Activated B cell treated with CpG ODN at 0.5 μM for 24 hours (primary cell): ENCODE results near the gene MED8. TPM values are rescaled to one million over a fixed set of nuclear protein-coding genes. Genes with fewer than 3 reads are reported as not detected.
"Not testable (repeated sequence)": the region's sequence is repeated elsewhere in the genome, so short reads cannot be mapped to it uniquely, and the experiment has no call there.

Experiments used
- ATAC-seq: fragments of 200-7000 bp; cut with Tn5 transposase; one replicate; pipeline ENCODE4 v1.10.0; 2021; ENCODE audit warnings: low read depth, mild to moderate bottlenecking, moderate library complexity
- CTCF ChIA-PET: fragments of 350-600 bp; sonication (Branson Sonifier 250); formaldehyde crosslinking; loops from one replicate; lab custom pipeline; 2021; ENCODE audit warnings: antibody characterized with exemption; lab: Charles Lee
- POLR2A ChIA-PET: fragments of 350-600 bp; sonication (Branson Sonifier 250); formaldehyde crosslinking; loops from one replicate; lab custom pipeline; 2021; ENCODE audit warnings: antibody characterized with exemption; lab: Charles Lee
- DNase-seq: peaks from one replicate; pipeline ENCODE4 v3.0.0; 2022
- H3K27ac Mint-ChIP-seq: one replicate; pipeline ENCODE4 v1.8.0; 2020; ENCODE audit warnings: mixed read lengths
- H3K27me3 Mint-ChIP-seq: one replicate; pipeline ENCODE4 v1.8.0; 2021; ENCODE audit warnings: mixed read lengths
- H3K36me3 Mint-ChIP-seq: one replicate; pipeline ENCODE4 v1.8.0; 2021; ENCODE audit warnings: low read depth, mixed read lengths
- H3K4me1 Mint-ChIP-seq: one replicate; pipeline ENCODE4 v1.8.0; 2021; ENCODE audit warnings: mixed read lengths
- H3K4me3 Mint-ChIP-seq: one replicate; pipeline ENCODE4 v1.8.0; 2020; ENCODE audit warnings: mild to moderate bottlenecking, mixed read lengths
- H3K9me3 Mint-ChIP-seq: one replicate; pipeline ENCODE4 v1.8.0; 2020; ENCODE audit warnings: mixed read lengths
- intact Hi-C: fragments of 100-400 bp; cut with micrococcal nuclease; formaldehyde crosslinking; loops from one replicate; pipeline ENCODE4 v1.15.1; 2024
- total RNA-seq: library from RNA; stranded (reverse); gene quantifications from 2 replicates; pipeline ENCODE4 v1.2.3, GENCODE V29; 2022
- TF ChIP-seq, protein P1 (sequence below): fragments of 200-600 bp; IDR thresholded peaks from one replicate; pipeline ENCODE4 v1.8.0; 2022; ENCODE audit warnings: antibody characterized with exemption, mild to moderate bottlenecking

The MED8 gene
- total RNA-seq, 1 donor from 2014 or later, result 33.8 TPM

DNA sequence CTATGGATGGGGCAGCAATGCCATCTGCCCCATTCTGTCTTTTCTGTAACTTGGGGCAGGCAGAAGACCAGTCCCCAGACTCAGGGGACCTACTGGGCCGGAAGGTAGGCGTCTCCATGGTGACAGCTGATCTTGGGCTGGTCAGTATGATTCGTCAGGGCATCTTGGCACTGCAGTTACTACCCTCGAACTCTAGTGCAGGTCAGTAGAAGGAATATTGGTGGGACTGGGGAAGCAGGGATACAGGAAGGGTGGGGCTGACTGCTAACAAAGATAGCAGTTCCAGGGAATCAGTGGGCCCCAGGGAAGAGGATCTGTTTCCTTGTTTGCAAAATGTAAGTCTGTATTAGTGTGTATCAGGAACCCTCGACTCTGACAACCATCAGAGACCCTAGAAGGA lies 26.3 kb upstream of the MED8 start:
- Mint-ChIP-seq H3K9me3 (no peaks in the 10 kb centered on the region), H3K27ac (no peak overlapping the region)

DNA sequence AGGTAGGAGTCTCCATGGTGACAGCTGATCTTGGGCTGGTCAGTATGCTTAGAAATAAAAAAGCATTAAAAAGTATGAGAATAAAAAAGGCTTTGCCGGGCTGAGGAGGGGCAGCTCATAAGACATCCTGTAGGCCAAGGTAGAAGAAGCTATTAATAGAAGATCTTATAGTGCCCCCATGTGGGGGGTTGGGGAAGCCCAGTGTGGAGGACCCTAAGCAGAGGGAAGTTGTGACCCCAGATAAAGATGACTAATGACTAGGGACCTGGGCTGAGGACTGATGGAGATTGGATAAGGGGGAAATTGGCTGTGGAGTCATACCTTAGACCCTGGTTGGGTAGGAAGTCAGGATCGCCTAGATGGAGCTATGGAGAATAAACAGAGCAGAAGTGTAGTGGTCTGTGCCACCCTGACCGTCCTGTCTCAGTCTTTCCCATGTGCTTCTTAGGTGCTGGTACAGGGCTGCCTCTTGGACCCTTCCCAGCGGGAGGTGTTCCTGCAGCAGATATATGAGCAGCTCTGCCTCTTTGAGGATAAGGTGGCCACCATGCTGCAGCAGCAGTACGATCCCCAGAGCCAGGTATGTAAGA lies 25.1 kb upstream of the MED8 start:
- no peaks in the 10 kb centered on the region for H3K4me1 Mint-ChIP-seq
- no peaks in the 10 kb centered on the region for H3K9me3 Mint-ChIP-seq
- H3K4me3 Mint-ChIP-seq, result no peak overlapping the region
- H3K27me3 Mint-ChIP-seq, result no peaks in the 10 kb centered on the region
- DNase-seq, result peak; percentile 31
- intact Hi-C loops, result loop anchor here (1.0 to 5.0 kb wide), 3 partner anchors 175 to 337 kb away; no protein-coding TSS in a partner anchor
- ChIA-PET POLR2A (interaction anchor here (0.6 to 2.0 kb wide), 5 partner anchors 47 to 490 kb away, joined by 4 to 14 read pairs (median 6); partner anchors contain the start of genes CDC20 and ELOVL1), CTCF (interaction anchor here (0.7 to 5.2 kb wide), 18 partner anchors 11 to 501 kb away, joined by 3 to 147 read pairs (median 6); partner anchors contain the start of genes ELOVL1, MED8 and SZT2)
- peak; percentile 96 for ATAC-seq
- no peak overlapping the region for H3K27ac Mint-ChIP-seq
- H3K36me3 Mint-ChIP-seq, result peaks cover 31% of the 10 kb centered on the region
- TF ChIP-seq, protein P1, sequence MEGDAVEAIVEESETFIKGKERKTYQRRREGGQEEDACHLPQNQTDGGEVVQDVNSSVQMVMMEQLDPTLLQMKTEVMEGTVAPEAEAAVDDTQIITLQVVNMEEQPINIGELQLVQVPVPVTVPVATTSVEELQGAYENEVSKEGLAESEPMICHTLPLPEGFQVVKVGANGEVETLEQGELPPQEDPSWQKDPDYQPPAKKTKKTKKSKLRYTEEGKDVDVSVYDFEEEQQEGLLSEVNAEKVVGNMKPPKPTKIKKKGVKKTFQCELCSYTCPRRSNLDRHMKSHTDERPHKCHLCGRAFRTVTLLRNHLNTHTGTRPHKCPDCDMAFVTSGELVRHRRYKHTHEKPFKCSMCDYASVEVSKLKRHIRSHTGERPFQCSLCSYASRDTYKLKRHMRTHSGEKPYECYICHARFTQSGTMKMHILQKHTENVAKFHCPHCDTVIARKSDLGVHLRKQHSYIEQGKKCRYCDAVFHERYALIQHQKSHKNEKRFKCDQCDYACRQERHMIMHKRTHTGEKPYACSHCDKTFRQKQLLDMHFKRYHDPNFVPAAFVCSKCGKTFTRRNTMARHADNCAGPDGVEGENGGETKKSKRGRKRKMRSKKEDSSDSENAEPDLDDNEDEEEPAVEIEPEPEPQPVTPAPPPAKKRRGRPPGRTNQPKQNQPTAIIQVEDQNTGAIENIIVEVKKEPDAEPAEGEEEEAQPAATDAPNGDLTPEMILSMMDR, result peak; percentile 19

More for the DNA sequence above, 26.3 kb upstream of the MED8 start:
- POLR2A ChIA-PET, result interaction anchor here (2.0 kb wide), 1 partner anchor 48 kb away, joined by 14 read pairs; the partner anchor contains the start of gene ELOVL1
- no peak for DNase-seq
- Mint-ChIP-seq H3K4me3 (no peak overlapping the region), H3K27me3 (no peaks in the 10 kb centered on the region), H3K36me3 (peaks cover 21% of the 10 kb centered on the region), H3K4me1 (no peaks in the 10 kb centered on the region)
- intact Hi-C loops, result no loop called here
- TF ChIP-seq, protein P1, result no peak
- no peak for ATAC-seq
- CTCF ChIA-PET, result interaction anchor here (1.3 to 5.2 kb wide), 4 partner anchors 178 to 192 kb away, joined by 3 to 147 read pairs (median 34); no protein-coding TSS in a partner anchor

DNA sequence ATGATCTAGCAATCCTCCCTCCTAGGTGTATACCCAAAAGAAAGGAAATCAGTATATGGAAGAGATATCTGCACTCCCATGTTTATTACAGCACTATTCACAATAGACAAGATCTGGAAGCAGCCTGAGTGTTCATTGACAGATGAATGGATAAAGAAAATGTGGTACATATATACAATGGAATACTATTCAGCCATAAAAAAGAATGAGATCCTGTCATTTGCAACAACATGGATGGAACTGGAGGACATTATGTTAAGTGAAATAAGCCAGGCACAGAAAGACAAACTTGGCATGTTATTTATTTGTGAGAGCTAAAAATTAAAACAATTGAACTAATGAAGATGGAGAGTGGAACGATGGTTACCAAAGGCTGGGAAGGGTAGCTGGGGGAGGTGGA lies 23.8 kb upstream of the MED8 start:
- H3K4me1 Mint-ChIP-seq, H3K27me3 Mint-ChIP-seq, H3K27ac Mint-ChIP-seq, ATAC-seq, H3K4me3 Mint-ChIP-seq, H3K9me3 Mint-ChIP-seq, POLR2A ChIA-PET, DNase-seq: not testable (repeated sequence)
- CTCF ChIA-PET, result interaction anchor here (1.6 to 5.2 kb wide), 6 partner anchors 23 to 216 kb away, joined by 6 to 147 read pairs (median 10); partner anchors contain the start of genes ELOVL1, MED8 and SZT2
- intact Hi-C loops, result loop anchor here (5.0 kb wide), 1 partner anchor 336 kb away; no protein-coding TSS in a partner anchor
- H3K36me3 Mint-ChIP-seq, result peaks cover 44% of the 10 kb centered on the region

DNA sequence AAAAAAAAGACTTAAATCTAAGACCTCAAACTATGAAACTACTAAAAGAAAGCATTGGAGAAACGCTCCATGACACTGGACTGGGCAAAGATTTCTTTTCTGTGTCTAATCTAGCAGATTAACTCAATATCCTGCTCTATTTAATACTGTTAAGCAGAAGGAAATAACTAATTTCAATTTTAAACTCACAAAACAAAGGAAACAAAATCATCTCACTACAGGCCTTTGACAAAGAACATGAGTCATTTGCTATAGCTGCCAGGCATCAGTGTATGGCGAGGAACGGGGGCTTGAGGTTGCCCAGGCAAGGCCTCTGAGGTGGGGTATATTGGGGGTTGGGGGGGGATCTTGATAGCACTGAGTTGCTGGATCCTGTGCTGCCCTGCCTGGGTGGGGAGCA lies 21.0 kb upstream of the MED8 start:
- ATAC-seq (no peak), DNase-seq (no peak)
- ChIA-PET POLR2A (no interaction called here), CTCF (no interaction called here)
- H3K27ac Mint-ChIP-seq, result no peak overlapping the region
- no peak overlapping the region for H3K4me3 Mint-ChIP-seq
- H3K4me1 Mint-ChIP-seq, result no peaks in the 10 kb centered on the region
- TF ChIP-seq, protein P1, result no peak
- intact Hi-C loops, result loop anchor here (5.0 kb wide), 1 partner anchor 333 kb away; no protein-coding TSS in a partner anchor
- no peaks in the 10 kb centered on the region for H3K9me3 Mint-ChIP-seq
- H3K27me3 Mint-ChIP-seq, result no peaks in the 10 kb centered on the region
- H3K36me3 Mint-ChIP-seq, result peaks cover 66% of the 10 kb centered on the region

DNA sequence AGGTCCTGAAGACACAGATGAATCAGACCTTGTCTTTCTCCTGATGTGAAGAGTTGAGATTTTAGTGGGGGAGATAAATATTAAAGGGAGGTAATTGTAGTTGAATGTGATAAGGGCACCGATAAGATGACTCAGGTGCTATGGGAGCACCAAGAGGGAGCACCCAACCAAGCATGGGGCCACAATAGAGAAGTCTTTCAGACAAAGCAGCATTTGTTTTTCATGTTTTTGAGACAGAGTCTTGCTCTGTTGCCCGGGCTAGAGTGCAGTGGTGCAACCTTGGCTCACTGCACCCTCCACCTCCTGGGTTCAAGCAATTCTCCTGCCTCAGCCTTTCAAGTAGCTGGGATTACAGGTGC lies 16.3 kb upstream of the MED8 start:
- no peak for DNase-seq
- intact Hi-C loops, result no loop called here
- Mint-ChIP-seq H3K4me1 (peaks cover 2% of the 10 kb centered on the region), H3K36me3 (peaks cover 82% of the 10 kb centered on the region), H3K27ac (no peak overlapping the region), H3K9me3 (no peaks in the 10 kb centered on the region), H3K4me3 (no peak overlapping the region), H3K27me3 (no peaks in the 10 kb centered on the region)
- TF ChIP-seq, protein P1, result no peak
- CTCF ChIA-PET, result no interaction called here
- POLR2A ChIA-PET, result no interaction called here
- ATAC-seq, result no peak
